GM18526 (cell line): ENCODE measurements around the gene PHF21B.

Experiments used
- POLR2A ChIP-seq: IDR thresholded peaks from 3 replicates; pipeline ENCODE4 v1.6.1; 2011; ENCODE audit not compliant: insufficient read length; ENCODE audit errors: extremely low read depth

The PHF21B gene

DNA sequence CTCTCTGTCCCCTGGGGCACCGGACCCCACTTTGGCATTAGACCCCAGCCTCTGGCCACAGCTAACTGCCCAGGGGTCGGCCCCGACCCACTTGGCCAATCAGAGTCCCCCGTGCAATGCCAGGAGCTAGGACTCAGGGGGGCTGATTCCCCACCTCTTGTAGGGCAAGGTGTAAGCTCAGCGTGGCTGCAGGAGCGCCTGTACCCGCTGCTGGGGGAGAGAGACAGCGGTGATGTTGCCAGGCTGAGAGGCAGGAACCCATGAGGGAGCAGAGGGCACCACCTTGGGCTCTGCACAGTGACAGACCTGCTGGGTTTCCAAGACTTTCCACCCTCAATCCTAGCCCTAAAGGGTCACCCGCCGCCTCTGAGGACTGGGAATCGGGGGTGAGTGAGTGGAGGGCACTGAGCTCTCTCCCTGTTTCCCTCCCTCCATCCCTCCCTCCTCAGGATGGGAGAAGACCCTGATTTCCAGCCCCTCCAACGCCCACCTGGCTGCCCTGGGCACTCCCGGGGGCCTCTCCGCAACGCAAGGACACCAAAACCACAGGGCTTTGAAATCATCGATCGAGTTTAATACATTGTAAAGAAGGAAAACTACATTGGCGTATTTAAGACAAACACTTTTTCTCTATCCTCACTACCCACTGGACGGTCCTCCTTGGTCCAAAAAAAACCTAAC, 129.1 kb downstream of the PHF21B start:
- no peak for TF ChIP-seq POLR2A

DNA sequence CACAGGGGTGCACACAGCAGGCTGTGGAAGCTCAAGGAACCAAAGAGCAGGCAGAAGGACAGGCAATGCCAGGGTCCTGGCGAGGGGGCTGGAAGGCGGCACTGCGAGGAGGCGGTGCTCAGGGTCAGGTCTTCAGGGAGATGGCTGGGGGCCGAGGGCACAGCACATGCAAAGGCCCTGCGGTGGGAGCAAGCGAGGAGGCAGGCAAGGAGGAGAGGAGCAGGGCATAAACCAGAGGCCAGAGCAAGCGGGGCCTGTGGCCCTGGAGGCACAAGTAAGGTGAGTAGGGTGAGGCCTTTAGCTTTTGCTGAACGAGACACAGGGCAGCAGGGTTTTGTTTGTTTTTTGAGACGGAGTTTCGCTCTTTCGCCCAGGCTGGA, 130.5 kb downstream of the PHF21B start:
- TF ChIP-seq POLR2A, result no peak

DNA sequence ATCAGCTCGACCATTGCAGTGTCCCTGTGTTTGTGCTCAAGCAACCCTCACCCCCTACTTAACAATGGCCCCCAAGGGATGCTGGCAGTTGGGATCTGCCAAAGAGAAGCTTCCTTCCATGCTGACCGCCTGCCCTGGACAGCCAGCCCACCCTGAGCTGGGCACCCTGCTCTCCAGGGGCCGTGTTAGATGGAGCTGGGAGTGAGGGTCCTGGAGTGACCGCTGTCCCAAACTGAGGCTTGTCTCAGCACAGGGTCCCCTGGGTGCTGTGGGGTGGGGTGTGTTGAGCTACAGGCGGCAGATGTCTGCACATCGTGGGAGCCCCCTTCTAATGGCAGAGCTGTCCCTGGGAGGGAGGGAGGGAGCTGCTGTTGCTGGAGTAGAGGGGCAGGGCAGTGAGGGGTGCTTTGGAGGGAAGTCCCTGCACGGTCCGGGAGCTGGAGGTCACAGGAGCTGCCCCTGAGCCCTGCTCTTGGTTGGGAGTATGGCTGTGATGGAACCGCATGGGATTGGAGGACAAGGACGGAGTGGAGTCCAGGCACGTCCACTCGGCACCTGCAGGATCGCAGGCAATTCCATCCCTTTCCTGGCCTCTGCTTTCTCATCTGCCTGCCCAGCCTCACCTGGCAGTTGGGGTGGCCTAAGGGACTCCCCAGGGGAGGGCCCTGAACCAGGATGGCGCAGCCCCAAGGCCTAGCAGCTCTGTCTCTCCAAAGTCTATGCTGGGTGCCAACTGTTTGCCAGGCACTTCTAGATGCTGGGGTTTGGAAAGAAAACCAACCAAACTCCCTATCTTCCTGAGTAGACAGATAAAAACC, 131.1 kb downstream of the PHF21B start:
- no peak for TF ChIP-seq POLR2A

DNA sequence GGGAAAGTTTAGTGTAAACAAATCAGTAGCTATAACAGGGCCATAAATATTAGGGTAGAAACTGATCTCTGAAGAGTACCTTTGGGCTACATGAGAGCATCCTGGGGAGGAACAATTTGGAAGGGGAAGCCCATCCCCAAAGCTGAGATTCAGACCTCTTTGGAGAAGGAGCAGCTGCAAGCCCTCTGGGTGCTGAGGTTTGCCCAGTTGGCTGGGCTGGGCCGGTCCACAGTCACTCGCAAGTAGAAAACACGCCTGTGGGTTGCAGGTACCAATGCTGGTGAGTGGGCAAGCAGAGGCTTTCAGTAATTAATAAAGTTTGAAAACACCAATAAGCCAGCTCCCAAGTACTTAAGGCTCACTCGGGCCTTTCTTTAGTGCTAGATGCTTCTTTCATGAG, 132.9 kb downstream of the PHF21B start:
- no peak for TF ChIP-seq POLR2A

DNA sequence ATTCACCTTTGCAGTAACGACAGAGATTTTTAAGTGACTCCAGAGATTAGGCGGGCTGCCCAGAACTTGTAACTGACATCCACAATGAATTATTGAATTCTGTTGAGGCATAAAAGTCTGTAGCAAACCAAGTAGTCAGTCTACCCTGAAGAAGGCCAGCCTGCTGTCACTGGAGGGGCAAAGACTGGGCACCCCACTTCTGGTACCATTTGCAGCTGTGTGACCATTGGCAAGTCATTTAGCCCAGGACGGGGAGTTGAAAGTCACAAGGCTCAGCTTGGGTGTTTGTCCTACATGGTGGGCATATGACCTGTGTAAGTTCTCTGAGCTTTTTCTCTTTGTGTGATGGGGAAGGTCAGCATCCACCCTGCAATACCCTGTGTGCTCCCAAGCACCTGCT, 138.0 kb downstream of the PHF21B start:
- TF ChIP-seq POLR2A, result no peak

DNA sequence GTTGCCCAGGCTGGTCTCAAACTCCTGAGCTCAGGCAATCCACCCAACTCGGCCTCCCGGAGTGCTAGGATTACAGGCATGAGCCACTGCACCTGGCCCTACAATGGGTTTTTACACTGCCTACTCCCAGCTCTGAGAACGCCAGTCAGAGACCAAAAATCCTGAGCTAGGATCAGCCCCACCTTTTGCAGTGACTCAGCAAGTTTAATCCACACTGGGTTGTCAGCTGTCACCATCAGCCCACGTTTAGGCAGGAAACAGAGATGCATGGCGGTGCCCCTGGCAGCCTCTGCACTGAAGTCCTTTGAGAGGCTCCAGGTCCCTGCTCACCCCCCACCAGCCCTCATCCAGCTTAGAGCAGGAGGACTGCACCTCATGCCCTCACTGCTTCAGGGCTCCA, 139.8 kb downstream of the PHF21B start:
- TF ChIP-seq POLR2A, result no peak

DNA sequence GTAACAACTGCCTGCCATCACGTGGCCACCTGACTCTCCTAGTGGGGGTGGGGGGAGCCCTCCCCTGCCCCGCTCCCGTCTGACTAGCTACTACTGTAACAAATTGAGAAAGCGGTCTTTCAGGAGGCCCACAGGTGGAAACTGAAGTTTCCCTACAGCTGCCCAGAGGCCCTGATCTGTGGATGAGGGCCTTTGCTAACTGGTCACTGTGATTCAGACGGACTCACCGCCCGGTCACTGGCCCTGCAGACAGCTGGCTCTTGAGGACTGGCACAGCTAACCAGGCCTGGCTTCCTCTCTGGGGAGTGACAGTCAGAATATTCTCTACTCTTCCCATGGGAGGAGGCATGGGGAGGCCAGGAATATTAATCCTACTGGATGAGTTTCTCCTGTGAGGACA, 140.6 kb downstream of the PHF21B start:
- no peak for TF ChIP-seq POLR2A

DNA sequence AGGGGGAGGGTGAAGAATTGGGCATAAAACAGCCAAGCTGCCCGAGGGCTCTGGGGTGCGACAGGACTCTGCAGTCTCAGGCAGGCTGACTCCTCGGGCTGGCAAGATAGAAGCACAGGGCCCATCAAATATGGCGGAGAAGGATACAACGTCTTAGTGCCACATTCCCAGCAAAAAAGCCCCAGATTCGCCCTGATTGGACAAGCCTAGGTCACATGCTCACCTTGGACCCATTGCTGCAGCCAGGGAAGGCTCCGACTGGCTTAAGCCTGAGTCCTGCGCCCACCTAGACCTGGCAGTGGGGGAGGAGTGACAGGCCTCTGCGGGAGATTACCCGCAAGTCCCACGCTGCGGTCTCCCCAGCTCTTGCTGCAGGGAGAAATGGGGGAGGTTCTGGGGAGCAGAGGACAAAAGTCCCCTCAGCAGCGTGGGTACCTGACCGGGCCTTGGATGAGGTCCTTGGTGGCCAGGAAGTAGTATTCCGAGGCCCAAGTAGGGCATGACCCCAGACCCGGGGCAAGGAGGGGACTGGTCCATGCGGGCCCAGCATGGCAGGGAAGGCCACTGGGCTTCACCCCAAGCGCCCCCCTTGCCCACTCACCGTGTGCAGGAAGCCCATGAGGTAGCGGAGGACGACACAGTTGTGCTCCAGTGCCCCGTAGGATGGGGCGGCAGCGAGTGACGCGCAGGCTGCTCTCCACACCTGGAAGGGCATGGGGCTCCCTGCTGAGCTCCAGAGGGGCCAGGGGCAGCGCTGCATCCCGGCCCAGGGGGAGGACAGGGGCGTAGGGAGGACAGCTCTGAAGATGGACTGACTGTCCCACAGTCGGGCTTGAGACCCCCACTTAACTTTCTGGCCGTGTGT, 144.4 kb downstream of the PHF21B start:
- no peak for TF ChIP-seq POLR2A

DNA sequence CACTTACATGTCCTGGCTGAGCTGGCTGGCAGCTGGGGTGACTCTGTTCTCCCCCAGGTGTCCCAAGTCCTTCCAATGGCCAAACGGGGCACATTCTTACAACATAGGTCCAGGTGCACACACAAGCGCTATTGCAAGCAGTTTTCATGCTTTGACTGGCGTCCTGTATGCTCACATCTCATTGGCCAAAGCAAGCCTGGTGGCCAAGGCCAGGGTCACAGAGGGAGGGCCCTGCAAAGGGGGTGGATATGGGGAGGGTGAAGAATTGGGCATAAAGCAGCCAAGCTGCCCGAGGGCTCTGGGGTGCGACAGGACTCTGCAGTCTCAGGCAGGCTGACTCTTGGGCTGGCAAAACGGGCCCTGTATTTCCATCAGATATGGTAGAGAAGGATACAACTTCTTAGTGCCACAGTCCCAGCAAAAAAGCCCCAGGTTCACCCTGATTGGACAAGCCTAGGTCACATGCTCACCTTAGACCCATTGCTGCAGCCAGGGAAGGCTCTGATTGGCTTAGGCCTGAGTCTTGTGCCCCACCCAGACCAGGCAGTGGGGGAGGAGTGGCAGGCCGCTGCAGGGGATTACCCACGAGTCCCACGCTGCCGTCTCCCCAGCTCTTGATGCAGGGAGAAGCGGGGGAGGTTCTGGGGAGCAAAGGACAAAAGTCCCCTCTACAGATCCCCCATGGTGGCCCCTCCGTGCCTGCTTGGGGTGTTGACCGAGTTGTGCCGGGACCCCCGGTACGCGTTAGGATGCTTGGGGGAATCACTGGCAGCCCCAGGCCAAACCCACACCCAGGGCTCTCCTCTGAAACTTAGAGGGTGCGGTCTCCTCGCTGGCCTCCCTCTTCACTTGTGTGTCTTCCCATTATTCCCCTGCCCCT, 146.6 kb downstream of the PHF21B start:
- no peak for TF ChIP-seq POLR2A

DNA sequence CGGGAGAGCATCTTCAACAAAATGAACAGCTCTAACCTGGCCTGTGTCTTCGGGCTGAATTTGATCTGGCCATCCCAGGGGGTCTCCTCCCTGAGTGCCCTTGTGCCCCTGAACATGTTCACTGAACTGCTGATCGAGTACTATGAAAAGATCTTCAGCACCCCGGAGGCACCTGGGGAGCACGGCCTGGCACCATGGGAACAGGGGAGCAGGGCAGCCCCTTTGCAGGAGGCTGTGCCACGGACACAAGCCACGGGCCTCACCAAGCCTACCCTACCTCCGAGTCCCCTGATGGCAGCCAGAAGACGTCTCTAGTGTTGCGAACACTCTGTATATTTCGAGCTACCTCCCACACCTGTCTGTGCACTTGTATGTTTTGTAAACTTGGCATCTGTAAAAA, 147.5 kb downstream of the PHF21B start:
- TF ChIP-seq POLR2A, result no peak

DNA sequence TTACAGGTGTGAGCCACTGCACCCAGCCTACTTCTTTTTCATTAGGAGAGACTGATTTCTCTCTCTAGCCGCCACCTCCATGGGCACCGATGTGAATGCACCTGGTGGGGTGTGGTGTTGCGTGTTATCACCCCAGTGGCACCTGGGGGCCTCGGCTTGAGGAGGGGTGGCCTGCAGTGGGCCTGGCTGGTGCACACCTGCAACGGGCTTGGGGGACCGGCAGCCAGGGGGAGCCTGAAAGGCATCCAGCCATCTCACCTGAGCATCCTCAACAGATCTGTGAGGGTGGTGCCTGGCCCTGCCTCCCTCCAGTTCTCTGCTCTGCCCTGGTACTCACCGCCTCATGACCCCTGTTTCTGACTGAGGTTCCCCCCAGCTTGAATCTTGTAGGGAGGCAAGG, 148.6 kb downstream of the PHF21B start:
- TF ChIP-seq POLR2A, result no peak

DNA sequence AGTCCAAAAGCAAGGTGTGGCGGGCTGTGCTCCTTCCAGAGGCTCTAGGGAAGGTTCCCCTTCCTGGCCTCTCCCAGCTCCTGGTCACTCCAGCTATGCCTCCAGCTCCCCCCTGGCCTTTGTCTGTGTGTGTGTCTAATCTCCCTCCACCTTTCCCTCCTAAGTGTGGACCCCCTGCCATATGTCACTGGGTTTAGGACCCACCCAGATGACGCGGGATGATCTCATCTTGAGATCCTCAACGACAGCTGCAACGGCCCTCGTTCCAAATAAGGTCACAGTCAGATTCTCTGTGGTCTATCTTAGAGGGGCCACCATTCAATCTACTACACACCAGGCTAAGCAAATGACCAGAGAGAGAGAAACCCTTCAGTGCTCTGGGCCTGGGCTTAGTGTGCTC, 149.5 kb downstream of the PHF21B start:
- no peak for TF ChIP-seq POLR2A

DNA sequence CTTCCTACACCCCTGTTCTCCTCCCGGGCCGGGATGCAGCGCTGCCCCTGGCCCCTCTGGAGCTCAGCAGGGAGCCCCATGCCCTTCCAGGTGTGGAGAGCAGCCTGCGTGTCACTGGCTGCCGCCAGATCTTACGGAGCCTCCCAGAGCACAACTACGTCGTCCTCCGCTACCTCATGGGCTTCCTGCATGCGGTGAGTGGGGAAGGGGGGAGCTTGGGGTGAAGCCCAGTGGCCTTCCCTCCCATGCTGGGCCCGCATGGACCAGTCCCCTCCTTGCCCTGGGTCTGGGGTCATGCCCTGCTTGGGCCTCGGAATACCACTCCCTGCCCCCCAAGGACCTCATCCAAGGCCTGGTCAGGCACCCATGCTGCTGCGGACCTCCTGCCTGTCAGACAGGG, 150.2 kb downstream of the PHF21B start:
- no peak for TF ChIP-seq POLR2A

DNA sequence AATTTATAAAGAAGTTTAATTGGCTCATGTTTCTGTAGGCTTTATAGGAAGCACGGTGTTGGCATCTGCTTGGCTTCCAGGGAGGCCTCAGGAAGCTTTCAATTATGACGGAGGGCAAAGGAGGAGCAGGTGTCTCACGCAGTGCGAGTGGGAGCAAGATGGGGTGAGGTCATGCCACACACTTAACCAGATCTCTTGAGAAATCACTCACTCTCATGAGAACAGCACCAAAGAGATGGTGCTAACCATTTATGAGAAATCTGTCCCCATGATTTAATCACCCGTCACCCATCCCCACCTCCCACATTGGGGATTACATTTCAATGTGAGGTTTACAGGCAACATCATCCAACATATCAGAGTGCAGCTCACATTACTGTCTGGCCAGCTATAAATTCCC, 153.9 kb downstream of the PHF21B start:
- TF ChIP-seq POLR2A, result no peak

DNA sequence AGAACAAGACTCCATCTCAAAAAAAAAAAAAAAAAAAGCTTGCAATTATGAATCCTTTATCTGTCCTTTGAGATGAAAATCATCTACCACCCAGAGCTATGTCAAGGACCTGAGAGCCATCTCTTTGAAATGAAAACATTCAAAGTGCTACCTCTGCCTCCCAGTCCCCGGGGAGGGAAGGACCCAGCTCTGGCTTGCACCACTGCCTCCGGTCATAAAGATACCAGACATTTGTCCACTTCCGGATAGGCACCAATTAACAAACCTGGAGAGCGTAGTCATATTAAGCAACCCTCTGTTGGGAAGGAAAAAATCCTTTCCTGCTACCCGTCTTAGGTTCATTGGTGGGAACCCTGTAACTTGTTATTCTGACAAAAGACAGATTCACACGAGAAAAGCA, 158.9 kb downstream of the PHF21B start:
- no peak for TF ChIP-seq POLR2A
